WERI-Rb-1 (cell line): ENCODE measurements around the gene RNF130.
A peak's percentile ranks its signal among the peaks of the same experiment; 100 is the strongest.

Source experiments
- DNase-seq: peaks from one replicate; pipeline ENCODE4 v3.0.0-alpha.2; 2020
- H3K27ac ChIP-seq: fragments of 250-450 bp; sonication (Bioruptor Pico); 2 replicates; pipeline ENCODE4 v1.5.1; 2020; ENCODE audit warnings: mild to moderate bottlenecking, moderate library complexity
- H3K27me3 ChIP-seq: fragments of 250-450 bp; sonication (Bioruptor Pico); 2 replicates; pipeline ENCODE4 v1.5.1; 2021; ENCODE audit warnings: mild to moderate bottlenecking, low read depth, moderate library complexity; ENCODE audit not compliant: insufficient read depth, severe bottlenecking
- H3K36me3 ChIP-seq: fragments of 250-450 bp; sonication (Bioruptor Pico); 2 replicates; pipeline ENCODE4 v1.5.1; 2020; ENCODE audit warnings: mild to moderate bottlenecking, moderate library complexity
- H3K4me3 ChIP-seq: 2 replicates; pipeline ENCODE4 v1.5.1; 2011; ENCODE audit warnings: low read depth, mild to moderate bottlenecking, control low read depth, low read length
- H3K9me3 ChIP-seq: fragments of 250-450 bp; sonication (Bioruptor Pico); 2 replicates; pipeline ENCODE4 v1.5.1; 2021; ENCODE audit warnings: mild to moderate bottlenecking, moderate library complexity; ENCODE audit not compliant: severe bottlenecking
- CTCF ChIP-seq: IDR thresholded peaks from 2 replicates; pipeline ENCODE4 v1.5.1; 2011; ENCODE audit warnings: low read depth, mild to moderate bottlenecking, control low read depth, inconsistent platforms, low read length

Gene RNF130

GRCh38 chr5:179909224-179909623, 162.3 kb downstream of the RNF130 start:
- DNase-seq = no peak
- TF ChIP-seq CTCF = no peak
- Histone ChIP-seq H3K9me3 (no peaks in the 10 kb centered on the region), H3K27ac (no peak overlapping the region), H3K27me3 (no peaks in the 10 kb centered on the region), H3K4me3 (no peak overlapping the region), H3K36me3 (no peaks in the 10 kb centered on the region)

- no peaks in the 10 kb centered on the region for H3K36me3 ChIP-seq
- H3K9me3 ChIP-seq = no peaks in the 10 kb centered on the region
- H3K4me3 ChIP-seq = no peak overlapping the region
- H3K27me3 ChIP-seq = no peaks in the 10 kb centered on the region
- H3K27ac ChIP-seq = no peak overlapping the region
- peak; percentile 16 for DNase-seq
- peak; percentile 48 for TF ChIP-seq CTCF
Measured at GRCh38 chr5:179908528-179908927, 163.0 kb downstream of the RNF130 start.

- TF ChIP-seq CTCF = 0 out of 2 replicates have a peak, but pooled peaks have one; percentile 16
- H3K36me3 ChIP-seq = no peaks in the 10 kb centered on the region
- H3K27ac ChIP-seq = no peak within 1 kb of the TSS
- H3K27me3 ChIP-seq = no peaks in the 10 kb centered on the region
- H3K9me3 ChIP-seq = no peaks in the 10 kb centered on the region
- DNase-seq = peak; percentile 20
- peak within 1 kb of the TSS; percentile 58 for H3K4me3 ChIP-seq
Measured at GRCh38 chr5:179907556-179908324, 163.8 kb downstream of the RNF130 start, which contains the start of gene TBC1D9B. TSS of gene TBC1D9B (minus strand) at chr5:179907897. CDS start at chr5:179907821, 76 bp downstream.

GRCh38 chr5:179906795-179907555, 164.6 kb downstream of the RNF130 start:
- Histone ChIP-seq H3K9me3 (no peaks in the 10 kb centered on the region), H3K27ac (no peak overlapping the region), H3K36me3 (no peaks in the 10 kb centered on the region), H3K4me3 (peak overlapping the region; percentile 58), H3K27me3 (no peaks in the 10 kb centered on the region)
- no peak for TF ChIP-seq CTCF
- DNase-seq = no peak

- TF ChIP-seq CTCF = no peak
Measured at GRCh38 chr5:179906294-179906794, 165.2 kb downstream of the RNF130 start.

More at GRCh38 chr5:179906294-179906794, 165.2 kb downstream of the RNF130 start:
- DNase-seq = no peak
- Histone ChIP-seq H3K27me3 (no peaks in the 10 kb centered on the region), H3K4me3 (no peak overlapping the region), H3K27ac (no peak overlapping the region), H3K36me3 (no peaks in the 10 kb centered on the region), H3K9me3 (no peaks in the 10 kb centered on the region)
